GM18858 (cell line): ENCODE measurements around the gene EGR1.
"Not testable (repeated sequence)": the region's sequence is repeated elsewhere in the genome, so short reads cannot be mapped to it uniquely, and the experiment has no call there.

Experiments used
- ATAC-seq: cut with Tn5 transposase; IDR thresholded peaks from one replicate; pipeline ENCODE4 v1.9.1; 2021; ENCODE audit not compliant: unreplicated experiment

The EGR1 gene

DNA sequence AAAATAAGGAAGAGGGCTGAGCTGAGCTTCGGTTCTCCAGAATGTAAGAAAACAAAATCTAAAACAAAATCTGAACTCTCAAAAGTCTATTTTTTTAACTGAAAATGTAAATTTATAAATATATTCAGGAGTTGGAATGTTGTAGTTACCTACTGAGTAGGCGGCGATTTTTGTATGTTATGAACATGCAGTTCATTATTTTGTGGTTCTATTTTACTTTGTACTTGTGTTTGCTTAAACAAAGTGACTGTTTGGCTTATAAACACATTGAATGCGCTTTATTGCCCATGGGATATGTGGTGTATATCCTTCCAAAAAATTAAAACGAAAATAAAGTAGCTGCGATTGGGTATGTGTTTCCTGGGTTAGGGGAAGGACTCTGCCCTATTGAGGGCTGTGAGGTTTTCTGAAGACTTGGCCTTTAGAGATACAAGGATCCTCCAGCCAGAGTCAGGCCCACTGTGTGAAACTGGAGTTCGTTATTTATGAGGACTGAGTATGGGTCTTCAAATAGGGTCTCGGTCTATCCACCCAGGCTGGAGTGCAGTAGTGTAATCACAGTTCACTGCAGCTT is 3.8 kb downstream of the EGR1 start:
- no peak for ATAC-seq

GRCh38 chr5:138469540-138470321 is 4.5 kb downstream of the EGR1 start:
- no peak for ATAC-seq

DNA sequence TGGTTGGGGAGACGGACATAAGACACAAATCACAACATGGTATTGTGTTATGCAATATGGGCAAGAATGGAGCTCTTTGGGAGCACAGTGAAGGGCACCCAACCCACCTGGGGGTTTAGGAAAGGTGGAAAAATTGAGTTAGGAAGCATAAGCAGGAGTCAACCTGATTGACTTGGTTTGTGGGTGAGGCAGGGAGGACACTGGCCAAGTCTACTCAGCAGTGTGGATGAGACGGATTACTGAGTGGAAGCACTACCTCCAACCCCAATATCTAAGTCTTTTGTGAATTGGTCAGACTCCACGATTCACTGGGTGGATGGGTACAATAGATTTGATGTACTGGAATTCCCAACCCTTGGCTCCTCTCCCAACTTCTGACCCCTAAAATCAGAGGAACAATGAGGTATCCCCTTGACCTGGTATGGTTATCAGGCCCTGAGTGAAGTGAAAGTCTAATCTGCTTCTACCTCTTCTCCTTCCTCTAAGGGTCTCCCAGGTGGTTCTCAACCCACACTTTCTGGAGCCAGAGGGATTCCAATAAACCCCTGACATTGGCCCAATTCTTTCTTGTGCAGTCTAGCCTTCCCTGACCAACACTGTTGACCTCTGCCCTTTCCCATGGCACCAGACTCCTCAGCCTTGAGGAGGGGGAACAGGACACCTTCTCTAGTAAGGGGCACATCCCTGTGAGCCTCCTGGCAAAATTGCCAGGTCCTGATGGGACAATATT is 5.2 kb downstream of the EGR1 start:
- no peak for ATAC-seq

DNA sequence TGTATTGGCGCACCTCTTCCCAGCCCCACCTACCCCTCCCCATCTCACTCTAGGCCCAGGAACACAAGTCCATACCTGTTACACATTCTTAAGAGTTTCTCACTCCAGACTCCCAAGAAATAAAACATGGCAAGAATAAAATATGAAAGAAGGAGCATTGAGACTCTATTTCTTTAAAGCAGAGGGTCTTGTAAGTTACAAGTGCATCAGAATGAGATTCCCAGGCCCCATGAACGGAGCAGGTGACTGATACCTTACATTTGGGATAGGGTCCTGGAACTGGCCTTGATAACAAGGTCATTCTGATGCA is 5.7 kb downstream of the EGR1 start:
- ATAC-seq: no peak

DNA sequence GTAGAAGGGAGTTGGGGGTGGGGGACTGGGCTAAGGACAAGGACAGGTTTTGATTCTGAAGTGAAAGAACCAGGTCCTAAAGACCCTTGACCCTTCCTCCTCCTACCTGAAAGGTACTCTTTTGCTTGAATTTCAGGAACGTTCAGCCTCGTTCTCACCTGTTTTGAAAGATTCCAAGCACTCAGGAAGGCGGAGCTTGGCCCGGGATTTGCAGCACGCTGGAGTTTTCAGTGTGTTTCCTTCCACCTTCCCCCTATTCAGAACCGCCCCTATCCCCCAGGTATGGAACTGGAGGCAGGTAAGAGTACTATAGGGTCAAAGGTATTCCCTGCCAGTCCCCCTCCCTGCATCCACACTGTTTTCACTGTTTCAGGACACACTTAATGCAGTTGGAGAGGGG is 7.1 kb downstream of the EGR1 start:
- ATAC-seq: no peak

DNA sequence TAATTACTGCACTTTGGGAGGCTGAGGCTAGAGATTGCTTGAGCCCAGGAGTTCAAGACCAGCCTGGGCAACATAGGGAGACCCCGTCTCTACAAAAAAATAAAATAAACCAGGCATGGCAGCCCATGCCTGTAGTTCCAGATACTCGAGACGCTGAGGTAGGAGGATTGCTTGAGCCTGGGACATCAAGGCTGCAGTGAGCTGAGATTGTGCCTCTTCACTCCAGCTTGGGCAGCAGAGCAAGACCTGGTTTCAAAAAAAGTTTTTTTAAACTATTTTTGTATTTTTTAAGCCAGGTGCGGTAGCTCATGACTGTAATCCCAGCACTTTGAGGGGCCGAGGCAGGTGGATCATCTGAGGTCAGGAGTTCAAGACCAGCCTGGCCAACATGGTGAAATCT is 7.9 kb downstream of the EGR1 start:
- ATAC-seq: not testable (repeated sequence)

- no peak for ATAC-seq
Measured at GRCh38 chr5:138476918-138477317, 11.6 kb downstream of the EGR1 start.

- ATAC-seq: no peak
Measured at GRCh38 chr5:138482638-138483037, 17.4 kb downstream of the EGR1 start.

DNA sequence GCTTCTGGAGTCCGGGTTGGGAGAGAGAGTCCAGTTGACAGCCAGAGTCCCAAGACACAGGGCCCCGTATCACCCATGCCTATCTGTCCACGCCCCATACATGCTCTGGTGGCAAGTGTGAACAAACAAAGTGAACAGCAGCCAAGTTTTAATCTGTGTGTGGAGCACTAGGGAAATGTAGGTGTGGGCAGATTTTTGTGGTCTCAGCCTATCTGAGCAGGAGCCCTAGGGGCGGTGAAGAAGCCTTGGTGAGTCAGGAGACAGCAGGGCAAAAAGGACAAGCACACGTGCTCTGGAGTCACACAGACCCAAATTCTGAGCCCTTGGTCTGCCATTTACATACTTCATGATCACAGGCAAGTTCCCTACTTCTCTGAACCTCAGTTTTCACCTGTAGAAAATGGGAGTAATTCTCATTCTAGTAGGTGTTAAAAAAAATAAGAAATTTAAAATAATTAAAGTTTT is 23.2 kb downstream of the EGR1 start:
- ATAC-seq: no peak

GRCh38 chr5:138489683-138490061 is 24.4 kb downstream of the EGR1 start:
- no peak for ATAC-seq

GRCh38 chr5:138490648-138491283 is 25.5 kb downstream of the EGR1 start:
- no peak for ATAC-seq

- no peak for ATAC-seq
Measured at GRCh38 chr5:138491284-138491648, 26.0 kb downstream of the EGR1 start.

- ATAC-seq: peak; percentile 96
Measured at GRCh38 chr5:138491669-138492559, 26.6 kb downstream of the EGR1 start.

GRCh38 chr5:138492560-138493045 is 27.3 kb downstream of the EGR1 start:
- ATAC-seq: no peak

DNA sequence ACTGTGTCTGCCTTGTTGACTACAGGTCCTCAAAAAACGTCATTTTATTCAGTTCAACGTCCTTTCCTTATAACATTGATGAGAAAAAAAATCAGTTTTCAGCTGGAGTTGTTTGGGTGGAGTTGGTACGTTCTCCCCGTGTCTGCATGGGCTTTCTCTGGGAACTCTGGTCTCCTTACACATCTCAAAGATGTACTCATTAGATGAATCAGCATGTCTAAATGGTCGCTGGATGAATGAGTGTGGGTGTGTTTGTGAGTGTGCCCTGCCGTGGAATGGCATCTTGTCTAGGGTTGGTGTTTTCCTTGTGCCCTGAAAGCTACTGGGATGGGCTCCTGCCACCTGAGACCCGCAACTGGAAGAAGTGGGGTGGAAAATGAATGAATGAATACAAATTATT is 30.1 kb downstream of the EGR1 start:
- ATAC-seq: no peak

GRCh38 chr5:138498376-138498775 is 33.1 kb downstream of the EGR1 start:
- ATAC-seq: no peak

DNA sequence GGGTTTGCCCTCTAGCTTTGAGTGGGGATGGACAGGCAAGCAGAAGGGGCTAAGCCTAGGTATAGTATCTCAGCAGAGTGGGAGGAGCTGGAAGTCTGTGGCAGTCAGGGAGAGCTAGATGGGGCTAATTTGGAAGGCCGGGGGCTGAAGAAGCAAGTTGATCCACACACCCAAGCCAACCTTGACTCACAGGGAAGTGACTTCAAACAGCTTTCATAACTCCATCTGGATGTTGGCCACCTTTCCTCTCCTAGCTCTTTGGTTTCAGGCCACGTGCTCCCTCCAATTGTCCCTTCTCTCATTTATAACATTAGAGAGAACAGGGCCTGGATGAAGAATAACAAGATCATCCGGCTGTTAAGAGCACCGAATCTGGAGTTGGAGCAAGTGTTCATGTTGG is 36.8 kb downstream of the EGR1 start:
- no peak for ATAC-seq

- ATAC-seq: no peak
Measured at GRCh38 chr5:138502521-138502920, 37.2 kb downstream of the EGR1 start.

DNA sequence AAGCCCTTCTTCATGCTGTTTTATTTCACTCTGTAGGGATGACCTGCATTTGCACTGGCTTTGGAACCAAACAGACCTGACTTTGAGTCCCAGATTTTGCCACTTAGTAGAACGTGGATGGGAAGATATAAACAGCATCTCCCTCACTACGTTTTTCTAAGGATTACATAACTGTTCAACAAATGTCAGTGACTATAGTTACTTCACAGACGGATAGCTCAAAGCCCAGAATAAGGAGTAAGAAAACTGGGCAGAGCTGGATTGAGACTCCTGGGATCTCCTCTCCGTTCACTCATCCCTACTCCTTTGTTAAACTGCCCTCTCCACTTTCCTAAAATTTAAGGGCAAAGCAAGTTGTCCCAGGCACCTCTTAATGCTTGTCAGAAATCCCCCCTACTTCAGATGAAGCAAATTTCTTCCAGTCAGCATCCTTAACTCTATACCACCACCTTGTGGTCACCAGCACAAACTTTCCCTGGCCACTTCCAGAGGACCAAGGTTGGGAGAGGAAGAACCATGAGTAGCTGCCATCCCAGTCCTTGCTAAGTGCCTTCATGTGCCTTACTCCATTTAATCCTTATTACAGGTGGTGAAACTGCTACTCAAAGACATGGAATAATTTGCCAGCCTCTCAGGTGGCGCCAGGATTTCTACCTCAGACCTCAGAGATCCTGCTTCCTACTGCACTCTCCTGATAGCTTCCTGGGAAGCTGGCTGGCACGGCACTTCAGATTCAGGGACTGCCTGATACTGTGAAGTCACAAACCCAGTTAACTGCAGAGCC is 38.4 kb downstream of the EGR1 start:
- ATAC-seq: no peak

DNA sequence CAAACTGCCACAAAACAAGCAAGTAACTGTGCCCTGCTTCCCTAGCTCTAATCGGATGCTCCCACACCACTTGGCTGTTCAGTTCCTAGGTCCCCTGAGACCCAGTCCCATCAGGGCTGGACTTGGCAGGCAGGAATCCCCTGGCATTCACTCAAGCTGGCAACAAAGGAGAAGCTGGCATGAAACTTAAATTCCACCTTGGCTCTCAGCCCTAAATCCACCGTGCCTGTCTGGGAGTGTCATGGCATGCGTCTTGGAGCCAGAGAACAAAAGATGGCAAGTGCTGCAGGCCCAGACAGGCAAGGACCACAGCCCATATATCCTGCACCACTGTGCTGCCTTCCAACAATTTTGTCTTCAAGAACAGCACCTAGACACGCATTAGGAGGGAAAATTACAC is 39.5 kb downstream of the EGR1 start:
- ATAC-seq: no peak
